Measurements from ENCODE around the gene MYOT.

DNA sequence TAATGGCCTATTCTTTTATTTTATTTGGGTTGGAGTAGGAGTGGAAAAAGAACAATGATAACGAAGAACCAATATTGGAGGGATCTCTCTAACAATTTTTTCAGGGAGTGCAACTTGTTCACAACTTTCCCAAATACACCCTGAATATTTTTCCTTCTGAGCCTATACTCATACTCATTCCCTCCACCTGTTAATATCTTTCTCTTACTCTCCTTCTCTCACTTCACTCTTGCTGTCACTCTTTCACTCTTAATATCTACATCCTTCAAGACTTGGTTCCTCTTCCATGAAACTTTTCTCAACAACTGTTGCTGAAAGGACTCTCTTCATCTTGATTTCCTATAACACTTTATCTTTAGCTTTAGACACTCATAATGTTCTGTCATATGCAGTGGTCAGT lies 39.0 kb upstream of the MYOT start:
- TF ChIP-seq, protein P1, sequence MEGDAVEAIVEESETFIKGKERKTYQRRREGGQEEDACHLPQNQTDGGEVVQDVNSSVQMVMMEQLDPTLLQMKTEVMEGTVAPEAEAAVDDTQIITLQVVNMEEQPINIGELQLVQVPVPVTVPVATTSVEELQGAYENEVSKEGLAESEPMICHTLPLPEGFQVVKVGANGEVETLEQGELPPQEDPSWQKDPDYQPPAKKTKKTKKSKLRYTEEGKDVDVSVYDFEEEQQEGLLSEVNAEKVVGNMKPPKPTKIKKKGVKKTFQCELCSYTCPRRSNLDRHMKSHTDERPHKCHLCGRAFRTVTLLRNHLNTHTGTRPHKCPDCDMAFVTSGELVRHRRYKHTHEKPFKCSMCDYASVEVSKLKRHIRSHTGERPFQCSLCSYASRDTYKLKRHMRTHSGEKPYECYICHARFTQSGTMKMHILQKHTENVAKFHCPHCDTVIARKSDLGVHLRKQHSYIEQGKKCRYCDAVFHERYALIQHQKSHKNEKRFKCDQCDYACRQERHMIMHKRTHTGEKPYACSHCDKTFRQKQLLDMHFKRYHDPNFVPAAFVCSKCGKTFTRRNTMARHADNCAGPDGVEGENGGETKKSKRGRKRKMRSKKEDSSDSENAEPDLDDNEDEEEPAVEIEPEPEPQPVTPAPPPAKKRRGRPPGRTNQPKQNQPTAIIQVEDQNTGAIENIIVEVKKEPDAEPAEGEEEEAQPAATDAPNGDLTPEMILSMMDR (IDR thresholded peaks at IDR 0.05; ENCODE audit: low read depth, low read length, poor library complexity, severe bottlenecking) = no peak
- no peak for TF ChIP-seq EZH2phosphoT487 (IDR thresholded peaks at IDR 0.05; ENCODE audit: borderline replicate concordance, low read length)

Data from DOHH2 (cell line).